H9 (cell line): ENCODE results near the gene ITGA1. TPM values are rescaled to one million over a fixed set of nuclear protein-coding genes. Genes with fewer than 3 reads are reported as not detected.

ENCODE experiments used
- DNase-seq: peaks from one replicate; pipeline ENCODE4 v3.0.0-alpha.2; 2017
- H2AFZ ChIP-seq: one replicate; pipeline ENCODE4 v1.6.1; 2013; ENCODE audit warnings: mild to moderate bottlenecking, low read length, control low read depth, moderate library complexity
- H2AK5ac ChIP-seq: 2 replicates; pipeline ENCODE4 v1.6.1; 2013; ENCODE audit warnings: low read length, control low read depth, mixed read lengths; ENCODE audit not compliant: insufficient read length
- H2BK120ac ChIP-seq: one replicate; pipeline ENCODE4 v1.6.1; 2013; ENCODE audit warnings: low read depth, mild to moderate bottlenecking, low read length, control low read depth, inconsistent platforms; ENCODE audit not compliant: poor library complexity, severe bottlenecking
- H2BK12ac ChIP-seq: 2 replicates; pipeline ENCODE4 v1.6.1; 2013; ENCODE audit warnings: low read length, control low read depth, mixed read lengths, low read depth; ENCODE audit not compliant: insufficient read length
- H2BK15ac ChIP-seq: 2 replicates; pipeline ENCODE4 v1.6.1; 2013; ENCODE audit warnings: low read depth, low read length, control low read depth
- H2BK20ac ChIP-seq: one replicate; pipeline ENCODE4 v1.6.1; 2013; ENCODE audit warnings: low read depth, mild to moderate bottlenecking, low read length, control low read depth, inconsistent platforms; ENCODE audit not compliant: poor library complexity, severe bottlenecking
- H2BK5ac ChIP-seq: 2 replicates; pipeline ENCODE4 v1.6.1; 2013; ENCODE audit warnings: low read length, control low read depth, mixed read lengths; ENCODE audit not compliant: insufficient read length
- H3K14ac ChIP-seq: 2 replicates; pipeline ENCODE4 v1.6.1; 2013; ENCODE audit warnings: low read length, control low read depth; ENCODE audit not compliant: insufficient read depth
- H3K18ac ChIP-seq: 2 replicates; pipeline ENCODE4 v1.6.1; 2013; ENCODE audit warnings: low read depth, mild to moderate bottlenecking, mixed read lengths, low read length, control low read depth; ENCODE audit not compliant: insufficient read length
- H3K23ac ChIP-seq: 2 replicates; pipeline ENCODE4 v1.6.1; 2013; ENCODE audit warnings: low read length, control low read depth, mixed read lengths, low read depth; ENCODE audit not compliant: insufficient read length
- H3K23me2 ChIP-seq: 2 replicates; pipeline ENCODE4 v1.6.1; 2013; ENCODE audit warnings: low read depth, mild to moderate bottlenecking, mixed read lengths, low read length, control low read depth; ENCODE audit not compliant: insufficient read length, poor library complexity, severe bottlenecking
- H3K27ac ChIP-seq: 2 replicates; pipeline ENCODE4 v1.5.1; 2013; ENCODE audit warnings: low read length, control low read depth, mixed read lengths, low read depth; ENCODE audit not compliant: insufficient read length
- H3K27me3 ChIP-seq: 2 replicates; pipeline ENCODE4 v1.6.1; 2013; ENCODE audit warnings: low read length, control low read depth, inconsistent platforms; ENCODE audit not compliant: insufficient read depth
- H3K4ac ChIP-seq: 2 replicates; pipeline ENCODE4 v1.6.1; 2013; ENCODE audit warnings: low read depth, mild to moderate bottlenecking, control low read depth, inconsistent platforms, low read length, moderate library complexity
- H3K4me1 ChIP-seq: 2 replicates; pipeline ENCODE4 v1.6.1; 2013; ENCODE audit warnings: low read length, control low read depth, inconsistent platforms; ENCODE audit not compliant: insufficient read depth
- H3K4me2 ChIP-seq: 2 replicates; pipeline ENCODE4 v1.6.1; 2013; ENCODE audit warnings: low read length, control low read depth, mixed read lengths; ENCODE audit not compliant: insufficient read length, insufficient read depth
- H3K56ac ChIP-seq: 2 replicates; pipeline ENCODE4 v1.6.1; 2013; ENCODE audit warnings: low read depth, mild to moderate bottlenecking, mixed read lengths, low read length, control low read depth; ENCODE audit not compliant: insufficient read length
- H3K79me1 ChIP-seq: 2 replicates; pipeline ENCODE4 v1.6.1; 2013; ENCODE audit warnings: low read depth, mild to moderate bottlenecking, moderate library complexity, low read length, control low read depth, inconsistent platforms; ENCODE audit not compliant: insufficient read depth, poor library complexity, severe bottlenecking
- H3K79me2 ChIP-seq: 2 replicates; pipeline ENCODE4 v1.6.1; 2013; ENCODE audit warnings: low read length, control low read depth, inconsistent platforms; ENCODE audit not compliant: insufficient read depth
- H3K9ac ChIP-seq: 2 replicates; pipeline ENCODE4 v1.6.1; 2013; ENCODE audit warnings: low read length, control low read depth, mixed read lengths; ENCODE audit not compliant: insufficient read length; ENCODE audit errors: extremely low read depth
- H3K9me3 ChIP-seq: one replicate; pipeline ENCODE4 v1.6.1; 2013; ENCODE audit warnings: low read depth, low read length, inconsistent platforms; ENCODE audit not compliant: control insufficient read depth
- H3T11ph ChIP-seq: one replicate; pipeline ENCODE4 v1.6.1; 2013; ENCODE audit warnings: mild to moderate bottlenecking, low read length, control low read depth, inconsistent platforms
- H4K20me1 ChIP-seq: one replicate; pipeline ENCODE4 v1.6.1; 2013; ENCODE audit not compliant: control insufficient read depth, insufficient read length, insufficient read depth
- H4K5ac ChIP-seq: 2 replicates; pipeline ENCODE4 v1.6.1; 2013; ENCODE audit warnings: low read depth, mild to moderate bottlenecking, mixed read lengths, low read length, control low read depth; ENCODE audit not compliant: insufficient read length
- H4K8ac ChIP-seq: replicated peaks from 2 replicates; pipeline ENCODE4 v1.6.1; 2013; ENCODE audit warnings: low read length, control low read depth, mixed read lengths, low read depth; ENCODE audit not compliant: insufficient read length
- H4K91ac ChIP-seq: 2 replicates; pipeline ENCODE4 v1.6.1; 2013; ENCODE audit warnings: low read depth, mild to moderate bottlenecking, moderate library complexity, mixed read lengths, low read length, control low read depth; ENCODE audit not compliant: insufficient read length
- H3K27ac Mint-ChIP-seq, 3 experiments: 2 replicates in 2 of 3; 3 replicates in 1 of 3; pipeline ENCODE4 v1.8.0; 2020 to 2021; ENCODE audit warnings: mixed read lengths in 3 of 3, mild to moderate bottlenecking in 1 of 3, moderate library complexity in 1 of 3
- H3K27me3 Mint-ChIP-seq: 2 replicates; pipeline ENCODE4 v1.8.0; 2021; ENCODE audit warnings: low read depth, mild to moderate bottlenecking, moderate library complexity, mixed read lengths
- H3K36me3 Mint-ChIP-seq, 3 experiments: 2 replicates in 2 of 3; 3 replicates in 1 of 3; pipeline ENCODE4 v1.8.0; 2020 to 2021; ENCODE audit warnings: low read depth in 3 of 3, mixed read lengths in 3 of 3; ENCODE audit not compliant: insufficient read depth in 1 of 3
- H3K4me1 Mint-ChIP-seq, 2 experiments: 2 replicates each; pipeline ENCODE4 v1.8.0; 2020; ENCODE audit warnings: mixed read lengths in 2 of 2
- H3K4me3 Mint-ChIP-seq, 2 experiments: 2 replicates in 1 of 2; 3 replicates in 1 of 2; pipeline ENCODE4 v1.8.0; 2020 to 2021; ENCODE audit warnings: mild to moderate bottlenecking in 2 of 2, mixed read lengths in 2 of 2, moderate library complexity in 1 of 2
- H3K9me3 Mint-ChIP-seq, 2 experiments: 2 replicates in 1 of 2; 3 replicates in 1 of 2; pipeline ENCODE4 v1.8.0; 2020; ENCODE audit warnings: mild to moderate bottlenecking in 2 of 2, mixed read lengths in 2 of 2, moderate library complexity in 1 of 2
- CTCF ChIP-seq: fragments of 200-600 bp; sonication (generic); conservative IDR thresholded peaks from 3 replicates; pipeline ENCODE4 v1.8.0; 2021; ENCODE audit warnings: antibody characterized with exemption, mild to moderate bottlenecking
- WGBS: extraction: QIAGEN DNeasy Blood & Tissue Kit; methylation state at CpG from one replicate; pipeline ENCODE4 v1.1.7; 2013; ENCODE audit warnings: missing lambda C conversion rate, low lambda C conversion rate, mixed read lengths; ENCODE audit not compliant: insufficient read length; ENCODE audit errors: extremely low coverage; 5-methylcytosine and 5-hydroxymethylcytosine counted together
- total RNA-seq: library from RNA; stranded (reverse); gene quantifications from 2 replicates; pipeline ENCODE4 v1.2.1, GENCODE V29; 2021

ITGA1 gene
- total RNA-seq, 1 experiment from 2014 or later, result 3.9 TPM

GRCh38 chr5:52799358-52799982, 11.8 kb downstream of the ITGA1 start:
- Histone ChIP-seq H4K5ac (peak overlapping the region; percentile 20), H2BK120ac (no peak overlapping the region), H3K4ac (no peak overlapping the region), H3K23me2 (peaks cover 26% of the 10 kb centered on the region), H3K23ac (no peak overlapping the region), H2AK5ac (no peak overlapping the region), H4K8ac (no peak overlapping the region), H3K4me2 (peak overlapping the region; percentile 89), H2BK20ac (no peak overlapping the region), H2BK12ac (no peak overlapping the region), H4K20me1 (no peaks in the 10 kb centered on the region), H4K91ac (no peak overlapping the region), H3K79me2 (peaks cover 14% of the 10 kb centered on the region; the same call in 1 of the 2 replicates), H2AFZ (peak overlapping the region; percentile 76), H3K9ac (peak overlapping the region; percentile 82), H3K27me3 (no peaks in the 10 kb centered on the region), H2BK5ac (no peak overlapping the region), H3K14ac (peak overlapping the region; percentile 21; the same call in 1 of the 2 replicates), H3K79me1 (no peaks in the 10 kb centered on the region), H3T11ph (no peak overlapping the region), H3K18ac (peak overlapping the region; percentile 31), H3K56ac (no peak overlapping the region), H2BK15ac (no peak overlapping the region), H3K4me1 (peaks cover 6% of the 10 kb centered on the region; the same call in 1 of the 2 replicates), H3K27ac (peak overlapping the region; percentile 93), H3K9me3 (no peaks in the 10 kb centered on the region)
- H3K4me3 Mint-ChIP-seq, result peak overlapping the region; percentile 91 to 92
- peak; percentile 66 for DNase-seq
- TF ChIP-seq CTCF, result no peak
- peaks cover 4 to 7% (median 6%) of the 10 kb centered on the region in 3 experiments for H3K36me3 Mint-ChIP-seq
- no peaks in the 10 kb centered on the region; a peak in 1 of 5 replicates for H3K9me3 Mint-ChIP-seq
- peak overlapping the region; percentile 96 to 99 (median 99) for H3K27ac Mint-ChIP-seq
- no peaks in the 10 kb centered on the region for H3K27me3 Mint-ChIP-seq
- H3K4me1 Mint-ChIP-seq, result peaks cover 36 to 45% of the 10 kb centered on the region in 2 experiments
- no CpG with 5 or more reads among the region's 19 CpGs for WGBS
